ENCODE data around the gene SYCP2L. TPM values are rescaled to one million over a fixed set of nuclear protein-coding genes. Genes with fewer than 3 reads are reported as not detected.

Gene SYCP2L
- total RNA-seq, 1 donor from 2014 or later: 6.4 TPM

GRCh38 chr6:10933126-10933525 is 46.3 kb downstream of the SYCP2L start:
- H3K9me3 ChIP-seq (ENCODE audit: insufficient read depth, low read depth, low read length): no peaks in the 10 kb centered on the region
- H3K27me3 Mint-ChIP-seq (ENCODE audit: low read depth, unreplicated experiment): no peaks in the 10 kb centered on the region
- no peaks in the 10 kb centered on the region for H3K4me1 ChIP-seq (ENCODE audit: insufficient read depth, low read length)
- H3K4me1 Mint-ChIP-seq (ENCODE audit: low read depth, unreplicated experiment): no peaks in the 10 kb centered on the region
- H4K20me1 ChIP-seq (ENCODE audit: insufficient read depth, low read length): no peaks in the 10 kb centered on the region
- no peak overlapping the region for H2AFZ ChIP-seq (ENCODE audit: low read depth, low read length)
- H3K27ac Mint-ChIP-seq (ENCODE audit: unreplicated experiment): no peak overlapping the region
- DNase-seq (ENCODE audit: low read depth) (no peak), FAIRE-seq (no peak)
- H3K27ac ChIP-seq (ENCODE audit: low read depth, low read length): no peak overlapping the region
- H3K36me3 Mint-ChIP-seq (ENCODE audit: low read depth, unreplicated experiment): peaks cover 16% of the 10 kb centered on the region
- no peaks in the 10 kb centered on the region for H3K27me3 ChIP-seq (ENCODE audit: insufficient read depth, low read length)
- no peak for TF ChIP-seq CTCF (IDR thresholded peaks at IDR 0.05; ENCODE audit: insufficient read depth, low read depth, low read length)
- no peak for TF ChIP-seq EZH2 (IDR thresholded peaks at IDR 0.05; ENCODE audit: insufficient read depth, low read length)
- H3K9ac ChIP-seq (ENCODE audit: low read length): no peak overlapping the region
- no peaks in the 10 kb centered on the region for H3K36me3 ChIP-seq (ENCODE audit: insufficient read depth, low read length)
- H3K79me2 ChIP-seq (ENCODE audit: insufficient read depth, low read length): no peaks in the 10 kb centered on the region
- no peak overlapping the region for H3K4me2 ChIP-seq (ENCODE audit: low read length)
- H3K4me3 ChIP-seq (ENCODE audit: insufficient read depth, low read depth, low read length): no peak overlapping the region
- no peak overlapping the region for H3K4me3 Mint-ChIP-seq (ENCODE audit: unreplicated experiment)
- H3K9me3 Mint-ChIP-seq (ENCODE audit: unreplicated experiment): no peaks in the 10 kb centered on the region

- Histone ChIP-seq H3K36me3 (ENCODE audit: insufficient read depth, low read length) (no peaks in the 10 kb centered on the region), H4K20me1 (ENCODE audit: insufficient read depth, low read length) (no peaks in the 10 kb centered on the region), H3K27me3 (ENCODE audit: insufficient read depth, low read length) (no peaks in the 10 kb centered on the region), H3K4me1 (ENCODE audit: insufficient read depth, low read length) (no peaks in the 10 kb centered on the region), H3K4me2 (ENCODE audit: low read length) (no peak overlapping the region), H2AFZ (ENCODE audit: low read depth, low read length) (no peak overlapping the region), H3K9ac (ENCODE audit: low read length) (no peak overlapping the region), H3K4me3 (ENCODE audit: insufficient read depth, low read depth, low read length) (no peak overlapping the region), H3K79me2 (ENCODE audit: insufficient read depth, low read length) (no peaks in the 10 kb centered on the region), H3K9me3 (ENCODE audit: insufficient read depth, low read depth, low read length) (no peaks in the 10 kb centered on the region), H3K27ac (ENCODE audit: low read depth, low read length) (no peak overlapping the region)
- H3K36me3 Mint-ChIP-seq (ENCODE audit: low read depth, unreplicated experiment): peaks cover 10% of the 10 kb centered on the region
- H3K9me3 Mint-ChIP-seq (ENCODE audit: unreplicated experiment): peaks cover 3% of the 10 kb centered on the region
- H3K27ac Mint-ChIP-seq (ENCODE audit: unreplicated experiment): no peak overlapping the region
- H3K4me3 Mint-ChIP-seq (ENCODE audit: unreplicated experiment): no peak overlapping the region
- no peaks in the 10 kb centered on the region for H3K27me3 Mint-ChIP-seq (ENCODE audit: low read depth, unreplicated experiment)
- no peaks in the 10 kb centered on the region for H3K4me1 Mint-ChIP-seq (ENCODE audit: low read depth, unreplicated experiment)
- DNase-seq (ENCODE audit: low read depth): no peak
- FAIRE-seq: no peak
- TF ChIP-seq EZH2 (IDR thresholded peaks at IDR 0.05; ENCODE audit: insufficient read depth, low read length) (no peak), CTCF (IDR thresholded peaks at IDR 0.05; ENCODE audit: insufficient read depth, low read depth, low read length) (no peak)
Observed at GRCh38 chr6:10939840-10940239, 53.0 kb downstream of the SYCP2L start.

- Mint-ChIP-seq H3K27ac (ENCODE audit: unreplicated experiment) (no peak overlapping the region), H3K27me3 (ENCODE audit: low read depth, unreplicated experiment) (no peaks in the 10 kb centered on the region), H3K36me3 (ENCODE audit: low read depth, unreplicated experiment) (no peaks in the 10 kb centered on the region), H3K9me3 (ENCODE audit: unreplicated experiment) (no peaks in the 10 kb centered on the region), H3K4me3 (ENCODE audit: unreplicated experiment) (no peak overlapping the region), H3K4me1 (ENCODE audit: low read depth, unreplicated experiment) (no peaks in the 10 kb centered on the region)
- Histone ChIP-seq H3K4me2 (ENCODE audit: low read length) (no peak overlapping the region), H3K9ac (ENCODE audit: low read length) (no peak overlapping the region), H3K4me3 (ENCODE audit: insufficient read depth, low read depth, low read length) (no peak overlapping the region), H4K20me1 (ENCODE audit: insufficient read depth, low read length) (no peaks in the 10 kb centered on the region), H3K27me3 (ENCODE audit: insufficient read depth, low read length) (no peaks in the 10 kb centered on the region), H3K79me2 (ENCODE audit: insufficient read depth, low read length) (no peaks in the 10 kb centered on the region), H2AFZ (ENCODE audit: low read depth, low read length) (no peak overlapping the region), H3K36me3 (ENCODE audit: insufficient read depth, low read length) (no peaks in the 10 kb centered on the region), H3K4me1 (ENCODE audit: insufficient read depth, low read length) (no peaks in the 10 kb centered on the region), H3K9me3 (ENCODE audit: insufficient read depth, low read depth, low read length) (no peaks in the 10 kb centered on the region), H3K27ac (ENCODE audit: low read depth, low read length) (no peak overlapping the region)
- TF ChIP-seq EZH2 (IDR thresholded peaks at IDR 0.05; ENCODE audit: insufficient read depth, low read length) (no peak), CTCF (IDR thresholded peaks at IDR 0.05; ENCODE audit: insufficient read depth, low read depth, low read length) (no peak)
- FAIRE-seq (no peak), DNase-seq (ENCODE audit: low read depth) (no peak)
Observed at GRCh38 chr6:10945845-10946244, 59.0 kb downstream of the SYCP2L start.
